Sigmoid colon (tissue), 4 donors: ENCODE data around the gene LEMD2.

Experiments used
- POLR2A ChIP-seq, 2 donors: fragments of 450-650 bp; IDR thresholded peaks; one replicate each; pipeline ENCODE4 v1.6.1; 2016; ENCODE audit warnings: antibody characterized with exemption in 2 of 2, mild to moderate bottlenecking in 2 of 2, moderate library complexity in 2 of 2
- POLR2AphosphoS5 ChIP-seq, 4 donors: sonication (generic); formaldehyde crosslinking; IDR thresholded peaks; one replicate each; pipeline ENCODE4 v1.6.1; 2017; ENCODE audit warnings: antibody characterized with exemption in 4 of 4

GRCh38 chr6:33769248-33769821 lies 19.6 kb downstream of the LEMD2 start:
- no peak for TF ChIP-seq POLR2A (IDR thresholded peaks at IDR 0.05)
- no peak for TF ChIP-seq POLR2AphosphoS5 (IDR thresholded peaks at IDR 0.05)
